Erythroblast (primary cell): ENCODE measurements around the gene SBF2.
"Not testable (repeated sequence)": the region's sequence is repeated elsewhere in the genome, so short reads cannot be mapped to it uniquely, and the experiment has no call there.

Experiments used
- DNase-seq, 2 experiments: peaks; one replicate each; lab custom pipeline; 2025; lab: John Stamatoyannopoulos, UW
- GATA1 ChIP-seq: IDR thresholded peaks from 2 replicates; pipeline ENCODE4 v1.6.1; 2011; ENCODE audit warnings: low read depth, mild to moderate bottlenecking, control low read depth, low read length, moderate library complexity
- POLR2A ChIP-seq: IDR thresholded peaks from 2 replicates; pipeline ENCODE4 v1.6.1; 2011; ENCODE audit warnings: mild to moderate bottlenecking, low read length

The SBF2 gene

DNA sequence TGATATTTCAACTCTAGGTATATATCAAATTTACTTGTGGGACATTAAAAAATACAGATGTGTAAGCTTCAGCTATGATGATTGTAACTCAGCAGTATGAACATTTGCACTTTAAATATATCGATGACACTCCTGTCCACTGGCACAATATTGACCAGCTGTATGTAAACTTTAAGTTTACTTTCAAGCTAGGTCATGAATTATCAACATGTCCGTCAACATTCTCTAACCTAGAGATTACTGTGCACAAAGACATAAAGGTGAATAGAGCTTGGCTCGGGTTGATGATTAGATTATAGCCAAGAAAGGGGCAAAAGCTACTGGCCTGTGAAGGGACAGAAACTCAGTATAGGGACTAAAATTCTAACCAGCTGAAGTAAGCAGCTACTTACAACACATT is 343.6 kb downstream of the SBF2 start:
- TF ChIP-seq GATA1 = no peak
- DNase-seq = no peak

DNA sequence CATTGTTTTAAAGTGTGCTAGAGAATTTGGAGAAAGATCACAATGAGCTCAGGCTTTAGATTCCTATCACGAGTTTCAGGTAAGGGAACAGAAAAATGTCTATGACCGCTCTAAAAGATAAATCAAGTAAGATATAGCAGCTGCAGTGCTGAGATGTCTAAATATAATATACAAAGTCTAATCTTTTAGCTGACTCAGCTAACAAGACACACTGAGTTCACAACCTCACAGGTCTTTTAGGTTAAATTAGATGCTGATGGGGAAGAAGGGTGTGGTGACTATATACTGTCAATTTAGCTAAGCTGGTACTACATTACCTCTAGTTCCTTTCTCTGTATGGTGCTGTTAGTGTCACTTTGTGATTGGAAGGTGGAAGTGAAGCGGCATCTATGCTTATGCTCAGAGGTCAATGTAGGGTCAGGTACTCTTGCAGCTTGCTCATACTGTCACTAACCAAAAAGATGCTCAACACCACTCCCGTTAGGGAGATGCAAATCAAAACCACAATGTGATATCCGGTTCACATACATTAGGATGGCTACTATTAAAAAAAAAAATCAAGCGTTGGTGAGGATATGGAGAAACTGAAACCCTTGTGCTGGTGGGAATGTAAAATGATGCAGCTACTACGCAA is 346.7 kb downstream of the SBF2 start:
- no peak for TF ChIP-seq GATA1
- TF ChIP-seq POLR2A = no peak

DNA sequence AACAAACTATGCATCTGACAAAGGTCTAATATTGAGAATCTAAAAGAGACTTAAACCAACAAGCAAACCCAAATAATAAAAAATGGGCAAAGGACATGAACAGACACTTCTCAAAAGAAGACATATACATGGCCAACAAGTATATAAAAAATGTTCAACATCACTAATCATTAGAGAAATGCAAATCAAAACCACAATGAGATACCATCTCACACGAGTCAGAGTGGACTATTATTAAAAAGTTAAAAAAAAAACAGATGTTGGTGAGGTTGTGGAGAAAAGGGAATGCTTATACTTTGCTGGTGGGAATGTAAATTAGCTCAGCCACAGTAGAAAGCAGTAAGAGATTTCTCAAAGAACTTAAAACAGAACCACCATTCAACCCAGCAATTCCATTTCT is 348.3 kb downstream of the SBF2 start:
- not testable (repeated sequence) for DNase-seq

More for the DNA sequence above, 346.7 kb downstream of the SBF2 start:
- DNase-seq = no peak

DNA sequence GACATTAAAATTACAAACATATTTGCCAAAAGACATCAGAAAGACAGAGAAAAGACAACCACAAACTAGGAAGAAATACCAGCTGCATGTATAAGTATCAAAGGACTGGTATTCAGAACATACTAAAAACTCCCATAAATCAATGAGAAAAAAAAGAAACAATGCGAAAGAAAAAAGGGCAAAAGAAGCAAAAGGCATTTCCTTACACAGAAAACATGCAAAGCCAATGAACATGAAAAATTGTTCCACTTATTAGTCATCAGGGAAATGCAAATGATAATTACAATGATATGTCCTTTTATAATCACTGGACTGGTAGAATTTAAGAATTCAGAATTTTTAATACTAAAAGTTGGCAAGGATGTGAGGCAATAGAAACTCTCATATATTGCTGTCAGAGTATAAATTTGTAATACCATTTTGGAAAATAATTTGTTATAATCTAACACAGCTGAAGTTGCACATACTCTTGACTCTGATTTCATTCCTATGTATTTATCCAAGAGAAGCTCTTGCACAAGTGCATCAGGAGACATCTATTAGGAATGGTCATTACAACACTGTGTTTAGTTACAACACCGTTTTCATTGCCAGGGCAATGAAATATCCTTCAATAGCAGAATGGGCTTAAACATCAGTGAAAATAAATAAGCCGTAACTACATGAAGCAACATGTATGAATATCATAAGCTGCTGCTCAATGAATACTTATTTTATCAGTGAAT is 350.5 kb downstream of the SBF2 start:
- no peak for TF ChIP-seq POLR2A
- no peak for TF ChIP-seq GATA1
- DNase-seq = no peak

DNA sequence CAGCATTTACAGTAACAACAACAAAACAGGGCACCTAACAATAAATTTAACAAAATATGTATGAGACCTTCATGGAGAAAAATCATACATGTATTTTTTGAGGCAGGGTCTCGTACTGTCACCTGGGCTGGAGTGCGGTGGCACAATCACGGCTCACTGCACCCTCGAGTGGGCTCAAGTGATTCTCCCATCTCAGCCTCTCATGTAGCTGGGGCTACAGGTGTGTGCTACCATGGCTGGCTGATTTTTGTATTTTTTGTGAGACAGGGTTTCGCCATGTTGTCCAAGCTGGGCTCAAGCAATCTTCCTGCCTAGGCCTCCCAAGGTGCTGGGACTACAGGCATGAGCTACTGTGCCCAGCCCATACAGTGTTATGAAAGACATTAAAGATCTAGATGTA is 352.0 kb downstream of the SBF2 start:
- TF ChIP-seq GATA1 (no peak), POLR2A (no peak)
- no peak for DNase-seq

DNA sequence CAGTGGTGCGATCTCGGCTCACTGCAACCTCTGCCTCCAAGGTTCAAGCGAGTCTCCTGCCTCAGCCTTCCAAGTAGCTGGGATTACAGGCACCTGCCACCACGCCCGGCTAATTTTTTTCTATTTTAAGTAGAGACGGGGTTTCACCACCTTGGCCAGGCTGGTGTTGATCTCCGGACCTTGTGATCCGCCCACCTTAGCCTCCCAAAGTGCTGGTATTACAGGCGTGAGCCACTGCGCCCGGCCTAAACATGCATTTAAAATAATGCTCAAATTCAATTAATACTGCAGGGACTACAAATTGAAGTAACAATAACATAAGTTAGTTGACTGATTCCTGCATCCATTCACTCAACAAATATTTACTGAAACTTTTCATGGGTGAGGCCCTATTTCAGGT is 354.9 kb downstream of the SBF2 start:
- DNase-seq = not testable (repeated sequence)

DNA sequence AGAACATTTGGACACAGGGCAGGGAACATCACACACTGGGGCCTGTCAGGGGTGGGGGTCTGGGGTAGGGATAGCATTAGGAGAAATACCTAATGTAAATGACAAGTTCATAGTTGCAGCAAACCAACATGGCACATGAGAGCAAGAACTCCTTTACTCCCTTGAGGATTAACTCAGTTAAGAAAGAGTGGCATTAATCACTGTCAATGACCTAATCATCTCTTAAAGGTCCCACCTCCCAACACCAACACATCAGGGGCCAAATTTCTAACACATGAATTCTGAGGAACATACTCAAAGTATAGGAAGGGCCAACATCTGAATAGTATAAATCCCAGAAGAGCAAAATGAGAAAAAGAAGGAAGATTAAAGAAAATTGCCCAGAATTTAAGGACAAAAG is 357.3 kb downstream of the SBF2 start:
- DNase-seq = no peak
- TF ChIP-seq POLR2A = no peak
- no peak for TF ChIP-seq GATA1

DNA sequence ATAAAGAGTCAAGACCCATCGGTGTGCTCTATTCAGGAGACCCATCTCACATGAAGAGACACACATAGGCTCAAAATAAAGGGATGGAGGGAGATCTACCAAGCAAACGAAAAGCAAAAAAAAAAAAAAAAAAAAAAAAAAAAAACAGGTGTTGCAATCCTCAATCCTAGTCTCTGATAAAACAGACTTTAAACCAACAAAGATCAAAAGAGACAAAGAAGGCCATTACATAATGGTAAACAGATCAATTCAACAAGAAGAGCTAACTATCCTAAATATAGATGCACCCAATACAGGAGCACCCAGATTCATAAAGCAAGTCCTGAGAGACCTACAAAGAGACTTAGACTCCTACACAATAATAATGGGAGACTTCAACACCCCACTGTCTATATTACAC is 361.2 kb downstream of the SBF2 start:
- DNase-seq = not testable (repeated sequence)

DNA sequence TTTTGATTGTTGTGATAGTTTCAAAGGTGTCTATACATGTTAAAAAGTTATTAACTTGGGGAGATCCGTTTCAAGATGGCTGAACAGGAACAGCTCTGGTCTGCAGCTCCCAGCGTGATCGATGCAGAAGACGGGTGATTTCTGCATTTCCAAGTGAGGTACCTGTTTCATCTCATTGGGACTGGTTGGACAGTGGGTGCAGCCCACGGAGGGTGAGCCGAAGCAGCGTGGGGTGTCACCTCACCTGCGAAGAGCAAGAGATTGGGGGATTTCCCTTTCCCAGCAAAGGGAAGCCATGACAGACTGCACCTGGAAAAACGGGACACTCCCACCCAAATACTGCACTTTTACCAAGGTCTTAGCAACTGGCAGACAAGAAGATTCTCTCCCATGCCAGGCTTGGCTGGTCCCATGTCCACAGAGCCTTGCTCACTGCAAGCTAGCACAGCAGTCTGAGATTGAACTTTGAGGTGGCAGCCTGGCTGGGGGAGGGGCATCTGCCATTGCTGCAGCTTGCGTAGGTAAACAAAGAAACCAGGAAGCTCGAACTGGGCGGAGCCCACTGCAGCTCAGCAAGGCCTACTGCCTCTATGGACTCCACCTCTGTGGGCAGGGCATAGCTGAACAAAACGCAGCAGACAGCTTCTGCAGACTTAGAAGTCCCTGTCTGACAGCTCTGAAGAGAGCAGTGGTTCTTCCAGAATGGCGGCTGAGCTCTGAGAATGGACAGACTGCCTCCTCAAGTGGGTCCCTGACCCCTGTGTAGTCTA is 363.3 kb downstream of the SBF2 start:
- not testable (repeated sequence) for DNase-seq

DNA sequence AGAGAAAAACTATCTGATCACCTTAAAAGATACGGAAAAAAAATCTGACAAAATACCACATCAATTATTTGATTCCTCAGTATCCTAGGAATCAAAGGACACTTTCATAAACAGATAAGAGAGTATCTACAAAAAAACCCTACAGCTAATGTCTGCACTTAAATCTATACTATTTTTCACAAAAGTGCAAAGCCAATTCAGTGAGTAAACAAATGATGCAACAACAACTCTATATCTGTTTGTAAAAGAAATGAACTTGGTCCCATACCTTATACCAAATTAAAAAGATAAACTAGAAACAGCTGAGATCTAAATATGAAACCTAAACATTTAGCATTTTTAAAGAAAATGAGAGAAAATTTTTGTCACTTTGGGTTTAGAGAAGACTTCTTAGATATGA is 366.3 kb downstream of the SBF2 start:
- no peak for TF ChIP-seq GATA1
- TF ChIP-seq POLR2A = no peak

DNA sequence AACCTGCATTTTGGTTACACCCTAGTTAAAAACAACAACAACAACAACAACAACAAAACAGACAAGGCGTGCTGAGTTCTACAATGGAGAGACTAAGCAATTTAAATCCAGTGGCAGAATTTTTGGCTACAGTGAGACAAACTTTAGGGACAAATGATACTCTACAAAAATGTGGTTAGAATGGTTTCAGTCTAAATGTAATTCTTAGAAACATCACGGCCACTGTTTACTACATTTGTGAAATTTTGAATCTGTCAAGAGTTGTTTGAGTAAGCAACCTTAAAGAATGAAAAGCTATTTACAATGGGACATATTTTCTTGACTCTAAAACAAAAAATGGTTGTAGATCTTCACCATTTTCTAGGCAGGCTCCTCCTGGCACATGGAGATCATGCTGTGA is 370.7 kb downstream of the SBF2 start:
- DNase-seq = no peak
- TF ChIP-seq GATA1 (no peak), POLR2A (no peak)

More for the DNA sequence above, 366.3 kb downstream of the SBF2 start:
- no peak for DNase-seq

DNA sequence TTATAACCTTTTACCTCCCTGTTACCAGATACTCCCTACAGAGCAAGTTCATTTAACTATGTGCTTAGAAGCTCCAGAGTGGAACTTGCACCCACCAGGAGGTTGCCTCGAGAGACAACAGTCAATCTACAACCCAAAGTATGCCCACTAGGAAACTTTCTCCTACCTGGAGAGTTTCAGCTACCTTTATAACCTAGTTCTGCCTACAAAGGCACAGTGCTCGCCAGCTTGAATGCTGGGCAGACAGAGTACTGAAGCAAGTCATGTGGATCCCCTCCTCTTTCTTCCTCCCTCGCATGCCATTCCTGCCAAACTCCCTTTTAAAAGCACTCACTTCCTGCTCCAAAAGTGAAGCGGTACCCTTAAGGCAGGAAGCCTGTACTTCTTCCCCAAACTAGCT is 371.2 kb downstream of the SBF2 start:
- TF ChIP-seq POLR2A (no peak), GATA1 (no peak)
- no peak for DNase-seq

DNA sequence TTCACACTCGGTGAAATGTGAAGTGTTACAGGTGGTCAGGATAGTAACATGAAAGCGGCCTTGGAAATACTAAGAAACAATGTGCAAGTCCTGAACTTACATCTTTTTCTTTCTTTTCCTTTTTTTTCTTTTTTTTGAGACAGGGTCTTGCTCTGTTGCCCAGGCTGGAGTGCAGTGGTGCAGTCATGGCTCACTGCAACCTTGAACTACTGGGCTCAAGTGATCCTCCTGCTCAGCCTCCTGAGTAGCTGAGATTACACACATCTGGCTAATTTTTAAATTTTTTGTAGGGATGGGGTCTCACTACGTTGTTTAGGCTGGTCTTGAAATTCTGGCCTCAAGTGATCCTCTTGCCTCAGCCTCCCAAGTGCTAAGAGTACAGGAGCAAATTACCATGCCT is 377.5 kb downstream of the SBF2 start:
- DNase-seq = no peak
- TF ChIP-seq GATA1 (no peak), POLR2A (no peak)

DNA sequence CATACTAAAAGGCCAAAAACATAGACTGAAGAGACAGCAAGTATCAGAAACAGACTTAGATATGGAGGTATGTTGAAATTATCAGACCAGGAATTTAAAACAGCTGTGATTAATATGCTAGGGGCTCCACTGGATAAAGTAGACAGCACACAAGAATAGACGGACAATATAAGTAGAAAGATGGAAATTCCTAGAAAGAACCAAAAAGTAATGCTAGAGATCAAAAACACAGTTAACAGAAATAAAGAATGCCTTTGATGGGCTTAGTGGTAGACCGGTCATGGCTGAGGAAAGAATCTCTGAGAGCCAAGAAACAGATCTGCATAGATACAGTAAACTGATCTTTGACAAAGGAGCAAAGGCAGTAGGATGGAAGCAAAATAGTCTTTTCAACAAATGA is 380.0 kb downstream of the SBF2 start:
- DNase-seq = no peak

More for the DNA sequence above, 380.0 kb downstream of the SBF2 start:
- no peak for TF ChIP-seq POLR2A
- no peak for TF ChIP-seq GATA1
